Prostate gland (tissue), 2 donors: ENCODE measurements around the gene CMPK1.

Experiments
- CTCF ChIP-seq, 4 experiments: fragments of 200-600 bp in 2 of 4; fragments of 450-650 bp in 2 of 4; sonication (generic) in 2 of 4; IDR thresholded peaks; 1 replicate in 3 of 4; 2 replicates in 1 of 4; pipeline ENCODE4 v1.5.1; 2016 to 2019; ENCODE audit warnings: antibody characterized with exemption in 4 of 4, mild to moderate bottlenecking in 2 of 4, moderate library complexity in 2 of 4
- POLR2A ChIP-seq: fragments of 450-650 bp; IDR thresholded peaks from one replicate; pipeline ENCODE4 v1.6.1; 2016; ENCODE audit warnings: antibody characterized with exemption, mild to moderate bottlenecking

GRCh38 chr1:47334765-47335435 is 1.3 kb downstream of the CMPK1 start:
- no peak for TF ChIP-seq POLR2A
- TF ChIP-seq CTCF (IDR thresholded peaks at IDR 0.05) = no peak
